Measurements from ENCODE around the gene C1orf159. TPM values are rescaled to one million over a fixed set of nuclear protein-coding genes. Genes with fewer than 3 reads are reported as not detected.
A peak's percentile ranks its signal among the peaks of the same experiment; 100 is the strongest.

Gene C1orf159
- total RNA-seq, 1 donor from 2014 or later: 11.7 TPM

- ATAC-seq (no peak), DNase-seq (no peak)
- Histone ChIP-seq H3K9me3 (no peaks in the 10 kb centered on the region), H3K27me3 (ENCODE audit: low read depth) (peaks cover 37% of the 10 kb centered on the region), H3K4me1 (peaks cover 13% of the 10 kb centered on the region), H3K4me3 (peak overlapping the region; percentile 28), H3K36me3 (no peaks in the 10 kb centered on the region), H3K27ac (peak overlapping the region; percentile 65)
- intact Hi-C loops (cut with DNase I): no loop called here
- TF ChIP-seq CTCF (IDR thresholded peaks at IDR 0.05): no peak
These were observed 42.8 kb downstream of the C1orf159 start for GRCh38 chr1:1072849-1073742.

- Histone ChIP-seq H3K9me3 (no peaks in the 10 kb centered on the region), H3K4me1 (peaks cover 13% of the 10 kb centered on the region), H3K27ac (no peak overlapping the region), H3K27me3 (ENCODE audit: low read depth) (peaks cover 44% of the 10 kb centered on the region), H3K4me3 (no peak overlapping the region), H3K36me3 (no peaks in the 10 kb centered on the region)
- intact Hi-C loops (cut with DNase I): no loop called here
- TF ChIP-seq CTCF (IDR thresholded peaks at IDR 0.05): no peak
- ATAC-seq: no peak
- DNase-seq: no peak
These were observed 43.5 kb downstream of the C1orf159 start for GRCh38 chr1:1072299-1072848.

- H3K4me1 ChIP-seq: peaks cover 13% of the 10 kb centered on the region
- no peak for DNase-seq
These were observed 44.2 kb downstream of the C1orf159 start for GRCh38 chr1:1071486-1072298.

GRCh38 chr1:1069711-1070676, 45.9 kb downstream of the C1orf159 start:
- Histone ChIP-seq H3K27ac (no peak overlapping the region), H3K9me3 (no peaks in the 10 kb centered on the region), H3K4me3 (peak overlapping the region; percentile 58), H3K36me3 (no peaks in the 10 kb centered on the region), H3K4me1 (peaks cover 13% of the 10 kb centered on the region), H3K27me3 (ENCODE audit: low read depth) (peaks cover 46% of the 10 kb centered on the region)
- ATAC-seq (no peak), DNase-seq (no peak)
- no peak for TF ChIP-seq CTCF (IDR thresholded peaks at IDR 0.05)
- intact Hi-C loops (cut with DNase I): no loop called here

More at GRCh38 chr1:1071486-1072298, 44.2 kb downstream of the C1orf159 start:
- TF ChIP-seq CTCF (IDR thresholded peaks at IDR 0.05): no peak
- H3K36me3 ChIP-seq: no peaks in the 10 kb centered on the region
- peaks cover 48% of the 10 kb centered on the region for H3K27me3 ChIP-seq (ENCODE audit: low read depth)
- no peak overlapping the region for H3K4me3 ChIP-seq
- no peak for ATAC-seq
- no peak overlapping the region for H3K27ac ChIP-seq
- intact Hi-C loops (cut with DNase I): no loop called here
- H3K9me3 ChIP-seq: no peaks in the 10 kb centered on the region
